ENCODE results near the gene ATP5F1D. TPM values are rescaled to one million over a fixed set of nuclear protein-coding genes. Genes with fewer than 3 reads are reported as not detected.

The ATP5F1D gene
- total and polyA plus RNA-seq, 2 of the 13 experiments (the other 11 are each of a cell fraction or from before 2014, with no cell fraction given): 39.4 to 78.7 TPM

DNA sequence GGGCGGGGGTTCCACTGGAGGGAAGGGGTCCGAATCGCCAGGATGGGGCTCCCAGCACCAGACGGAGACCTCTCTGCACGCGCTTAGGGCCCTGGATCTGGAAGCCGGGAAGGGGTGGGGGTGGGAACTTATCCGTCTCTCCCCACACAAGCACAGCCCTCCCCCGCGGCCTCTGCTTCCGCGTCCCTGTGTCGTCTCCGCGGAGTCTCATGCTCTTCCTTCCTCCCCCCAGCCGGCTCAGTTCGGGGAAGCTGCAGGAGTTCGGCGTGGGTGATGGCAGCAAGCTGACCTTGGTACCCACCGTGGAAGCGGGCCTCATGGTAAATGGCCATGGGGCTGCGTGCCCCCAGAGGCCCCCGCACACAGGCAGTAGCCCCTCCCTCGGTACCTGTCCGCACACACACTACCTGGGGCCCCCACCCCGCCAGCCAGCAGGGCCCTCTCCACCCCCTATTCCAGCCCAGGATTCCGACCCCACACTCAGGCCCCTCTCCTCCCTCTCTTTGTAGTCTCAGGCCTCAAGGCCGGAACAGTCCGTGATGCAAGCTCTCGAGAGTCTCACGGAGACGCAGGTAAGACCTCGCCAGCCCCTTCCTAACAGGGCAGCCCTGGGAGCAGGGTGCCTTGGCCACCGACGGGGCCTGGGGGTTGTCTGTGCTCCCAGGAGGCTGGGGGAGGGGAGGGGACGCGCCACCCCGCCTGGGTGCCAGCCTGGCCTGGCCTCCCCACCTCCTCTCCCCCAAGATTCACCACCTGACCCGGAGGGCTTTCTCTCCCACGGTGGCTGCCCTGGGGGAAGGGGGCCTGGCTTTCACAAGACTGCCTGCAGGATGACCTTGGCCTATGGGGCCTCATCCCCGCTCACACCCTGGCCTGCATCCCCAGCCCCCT, 10.0 kb downstream of the ATP5F1D start (continued):
- TF ChIP-seq ZNF280B (CRISPR knock-in tag; IDR thresholded peaks at IDR 0.05; ENCODE audit: borderline replicate concordance) (no peak), CCDC6 (CRISPR knock-in tag; IDR thresholded peaks at IDR 0.05) (0 out of 2 replicates have a peak, but pooled peaks have one; percentile 11), MED13 (CRISPR knock-in tag; IDR thresholded peaks at IDR 0.05) (no peak), ZNF674 (CRISPR knock-in tag; IDR thresholded peaks at IDR 0.05; ENCODE audit: low read depth) (no peak), HDAC2 (CRISPR knock-in tag; IDR thresholded peaks at IDR 0.05) (peak; percentile 10; the same call in 1 of the 2 replicates), THYN1 (CRISPR knock-in tag; IDR thresholded peaks at IDR 0.05; ENCODE audit: borderline replicate concordance, low read depth) (no peak), POLR2AphosphoS5 (IDR thresholded peaks at IDR 0.05; ENCODE audit: low read depth, low read length) (peak; percentile 36; the same call in 1 of the 2 replicates), ZNF260 (CRISPR knock-in tag; IDR thresholded peaks at IDR 0.05; ENCODE audit: borderline replicate concordance, low read depth) (no peak), MEIS1 (CRISPR knock-in tag; IDR thresholded peaks at IDR 0.05; ENCODE audit: borderline replicate concordance) (no peak), ZNF746 (CRISPR knock-in tag; IDR thresholded peaks at IDR 0.05) (no peak), IRF1 (CRISPR knock-in tag; IDR thresholded peaks at IDR 0.05; ENCODE audit: low read depth) (no peak), GZF1 (CRISPR knock-in tag; IDR thresholded peaks at IDR 0.05) (no peak), ATM (IDR thresholded peaks at IDR 0.05; ENCODE audit: borderline replicate concordance) (no peak), AGO1 (IDR thresholded peaks at IDR 0.05; ENCODE audit: low read depth, low read length, poor library complexity, severe bottlenecking) (peak; percentile 95), ZNF441 (CRISPR knock-in tag; IDR thresholded peaks at IDR 0.05; ENCODE audit: borderline replicate concordance) (no peak), RFXANK (CRISPR knock-in tag; IDR thresholded peaks at IDR 0.05) (no peak), LCORL (IDR thresholded peaks at IDR 0.05) (no peak), LCORL (CRISPR knock-in tag; IDR thresholded peaks at IDR 0.05) (no peak), ZNF256 (CRISPR knock-in tag; conservative IDR thresholded peaks at IDR 0.05) (no peak), ZNF567 (CRISPR knock-in tag; IDR thresholded peaks at IDR 0.05; ENCODE audit: borderline replicate concordance) (no peak), NR1H2 (CRISPR knock-in tag; IDR thresholded peaks at IDR 0.05; ENCODE audit: borderline replicate concordance, low read depth) (no peak), RARA (CRISPR knock-in tag; IDR thresholded peaks at IDR 0.05) (peak; percentile 89)
- TF ChIP-seq, protein P1, sequence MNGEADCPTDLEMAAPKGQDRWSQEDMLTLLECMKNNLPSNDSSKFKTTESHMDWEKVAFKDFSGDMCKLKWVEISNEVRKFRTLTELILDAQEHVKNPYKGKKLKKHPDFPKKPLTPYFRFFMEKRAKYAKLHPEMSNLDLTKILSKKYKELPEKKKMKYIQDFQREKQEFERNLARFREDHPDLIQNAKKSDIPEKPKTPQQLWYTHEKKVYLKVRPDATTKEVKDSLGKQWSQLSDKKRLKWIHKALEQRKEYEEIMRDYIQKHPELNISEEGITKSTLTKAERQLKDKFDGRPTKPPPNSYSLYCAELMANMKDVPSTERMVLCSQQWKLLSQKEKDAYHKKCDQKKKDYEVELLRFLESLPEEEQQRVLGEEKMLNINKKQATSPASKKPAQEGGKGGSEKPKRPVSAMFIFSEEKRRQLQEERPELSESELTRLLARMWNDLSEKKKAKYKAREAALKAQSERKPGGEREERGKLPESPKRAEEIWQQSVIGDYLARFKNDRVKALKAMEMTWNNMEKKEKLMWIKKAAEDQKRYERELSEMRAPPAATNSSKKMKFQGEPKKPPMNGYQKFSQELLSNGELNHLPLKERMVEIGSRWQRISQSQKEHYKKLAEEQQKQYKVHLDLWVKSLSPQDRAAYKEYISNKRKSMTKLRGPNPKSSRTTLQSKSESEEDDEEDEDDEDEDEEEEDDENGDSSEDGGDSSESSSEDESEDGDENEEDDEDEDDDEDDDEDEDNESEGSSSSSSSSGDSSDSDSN (CRISPR knock-in tag; IDR thresholded peaks at IDR 0.05): peak; percentile 36; the same call in 1 of the 2 replicates
- TF ChIP-seq, protein P2, sequence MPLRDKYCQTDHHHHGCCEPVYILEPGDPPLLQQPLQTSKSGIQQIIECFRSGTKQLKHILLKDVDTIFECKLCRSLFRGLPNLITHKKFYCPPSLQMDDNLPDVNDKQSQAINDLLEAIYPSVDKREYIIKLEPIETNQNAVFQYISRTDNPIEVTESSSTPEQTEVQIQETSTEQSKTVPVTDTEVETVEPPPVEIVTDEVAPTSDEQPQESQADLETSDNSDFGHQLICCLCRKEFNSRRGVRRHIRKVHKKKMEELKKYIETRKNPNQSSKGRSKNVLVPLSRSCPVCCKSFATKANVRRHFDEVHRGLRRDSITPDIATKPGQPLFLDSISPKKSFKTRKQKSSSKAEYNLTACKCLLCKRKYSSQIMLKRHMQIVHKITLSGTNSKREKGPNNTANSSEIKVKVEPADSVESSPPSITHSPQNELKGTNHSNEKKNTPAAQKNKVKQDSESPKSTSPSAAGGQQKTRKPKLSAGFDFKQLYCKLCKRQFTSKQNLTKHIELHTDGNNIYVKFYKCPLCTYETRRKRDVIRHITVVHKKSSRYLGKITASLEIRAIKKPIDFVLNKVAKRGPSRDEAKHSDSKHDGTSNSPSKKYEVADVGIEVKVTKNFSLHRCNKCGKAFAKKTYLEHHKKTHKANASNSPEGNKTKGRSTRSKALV (CRISPR knock-in tag; IDR thresholded peaks at IDR 0.05): no peak

Data from HepG2 (cell line).